HUES64 (cell line): ENCODE data around the gene DALRD3.
A peak's percentile ranks its signal among the peaks of the same experiment; 100 is the strongest.

Experiments
- H3K27ac ChIP-seq: 2 replicates; pipeline ENCODE4 v1.7.0; 2013; ENCODE audit warnings: low read depth, low read length, inconsistent platforms
- H3K27me3 ChIP-seq: 2 replicates; pipeline ENCODE4 v1.6.1; 2013; ENCODE audit warnings: mild to moderate bottlenecking, low read length; ENCODE audit not compliant: insufficient read depth
- H3K36me3 ChIP-seq: 2 replicates; pipeline ENCODE4 v1.6.1; 2013; ENCODE audit warnings: mild to moderate bottlenecking, low read length; ENCODE audit not compliant: insufficient read depth
- H3K4me1 ChIP-seq: 2 replicates; pipeline ENCODE4 v1.6.1; 2013; ENCODE audit warnings: mild to moderate bottlenecking, low read length, moderate library complexity; ENCODE audit not compliant: insufficient read depth
- H3K4me3 ChIP-seq: 2 replicates; pipeline ENCODE4 v1.5.1; 2013; ENCODE audit warnings: mild to moderate bottlenecking, low read length, moderate library complexity
- H3K9ac ChIP-seq: 2 replicates; pipeline ENCODE4 v1.6.1; 2013; ENCODE audit warnings: mild to moderate bottlenecking, low read depth, low read length
- H3K9me3 ChIP-seq: 2 replicates; pipeline ENCODE4 v1.6.1; 2013; ENCODE audit warnings: low read depth, low read length; ENCODE audit not compliant: insufficient read depth
- WGBS: fragments of 150-250, 120-280 bp; methylation state at CpG from one replicate; pipeline ENCODE4 v1.1.7; 2013; ENCODE audit warnings: missing lambda C conversion rate; 5-methylcytosine and 5-hydroxymethylcytosine counted together

DALRD3 gene

DNA sequence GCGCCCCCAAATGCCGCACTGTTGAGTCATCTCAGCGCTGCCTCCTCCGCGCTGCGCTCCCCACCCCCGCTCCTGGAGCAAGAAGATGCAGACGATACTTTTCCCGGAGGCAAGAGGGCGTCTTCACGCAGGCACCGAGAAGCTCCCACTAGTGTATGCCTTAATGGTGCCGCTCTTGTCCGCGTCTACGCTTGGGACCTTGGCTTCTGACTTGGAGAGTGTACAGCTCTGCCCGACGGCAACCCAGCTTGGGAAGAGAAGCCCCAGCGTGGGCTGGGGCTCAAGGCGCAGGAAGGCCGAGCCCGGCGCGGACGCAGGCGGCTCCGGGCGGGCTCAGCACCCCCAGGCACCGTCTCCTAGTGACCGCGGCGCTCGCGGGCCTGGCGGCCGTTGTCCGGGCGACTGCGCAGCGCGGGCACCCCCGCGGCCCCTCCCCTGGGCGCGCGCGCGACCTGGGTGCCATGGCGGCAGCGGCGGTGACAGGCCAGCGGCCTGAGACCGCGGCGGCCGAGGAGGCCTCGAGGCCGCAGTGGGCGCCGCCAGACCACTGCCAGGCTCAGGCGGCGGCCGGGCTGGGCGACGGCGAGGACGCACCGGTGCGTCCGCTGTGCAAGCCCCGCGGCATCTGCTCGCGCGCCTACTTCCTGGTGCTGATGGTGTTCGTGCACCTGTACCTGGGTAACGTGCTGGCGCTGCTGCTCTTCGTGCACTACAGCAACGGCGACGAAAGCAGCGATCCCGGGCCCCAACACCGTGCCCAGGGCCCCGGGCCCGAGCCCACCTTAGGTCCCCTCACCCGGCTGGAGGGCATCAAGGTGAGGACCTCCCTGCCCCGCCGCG is 28.4 kb downstream of the DALRD3 start, which contains the start of gene P4HTM:
Gene P4HTM (plus strand): TSS at position 446 of the 840 bp plus-strand sequence. CDS start 16 bp downstream, at position 462.
- Histone ChIP-seq H3K9me3 (no peaks in the 10 kb centered on the region), H3K9ac (peak within 1 kb of the TSS; percentile 90), H3K27ac (peak within 1 kb of the TSS; percentile 88), H3K4me3 (peak within 1 kb of the TSS; percentile 89), H3K36me3 (peaks cover 14% of the 10 kb centered on the region; the same call in 1 of the 2 replicates), H3K27me3 (no peaks in the 10 kb centered on the region), H3K4me1 (peaks cover 11% of the 10 kb centered on the region)
- under 1% methylated on average over 91 of the region's 91 CpGs for WGBS

DNA sequence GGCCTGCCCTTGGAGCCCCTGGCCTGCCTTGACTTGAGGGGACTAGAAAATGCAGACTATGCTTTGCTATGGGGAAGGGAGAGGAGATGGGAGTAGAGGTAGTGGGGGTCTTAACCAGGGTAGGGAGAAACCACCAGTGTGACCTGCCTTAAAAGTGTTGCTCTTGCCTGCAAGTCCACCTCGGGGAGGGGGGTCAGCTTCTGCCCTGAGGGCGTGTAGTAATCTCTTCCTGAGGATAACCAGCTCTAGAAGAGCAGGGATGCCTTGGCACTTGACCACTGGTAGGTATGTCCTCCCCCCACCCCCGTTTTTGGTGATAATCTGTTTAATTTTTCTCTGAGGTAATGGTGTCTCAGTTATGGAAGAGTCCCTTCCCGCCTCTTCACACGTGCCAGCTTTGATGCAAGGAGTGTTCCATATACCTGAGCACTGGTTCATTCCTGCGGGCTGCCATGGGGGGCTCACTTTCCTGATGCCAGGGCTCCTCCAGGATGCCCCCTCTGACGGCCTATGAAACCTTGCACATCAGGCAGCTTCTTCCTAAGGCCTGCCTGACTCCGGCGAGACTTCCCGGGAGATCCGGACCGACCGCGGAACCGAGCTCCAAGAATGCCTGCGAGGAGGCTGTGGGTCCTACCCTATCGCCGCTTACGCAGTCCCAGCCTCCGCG is 29.1 kb downstream of the DALRD3 start:
- 8% methylated on average over 21 of the region's 21 CpGs for WGBS
- peaks cover 21% of the 10 kb centered on the region for H3K36me3 ChIP-seq
- peak overlapping the region; percentile 88 for H3K27ac ChIP-seq
- no peaks in the 10 kb centered on the region for H3K9me3 ChIP-seq
- peak overlapping the region; percentile 89 for H3K4me3 ChIP-seq
- peaks cover 11% of the 10 kb centered on the region for H3K4me1 ChIP-seq
- no peaks in the 10 kb centered on the region for H3K27me3 ChIP-seq
- peak overlapping the region; percentile 90 for H3K9ac ChIP-seq

DNA sequence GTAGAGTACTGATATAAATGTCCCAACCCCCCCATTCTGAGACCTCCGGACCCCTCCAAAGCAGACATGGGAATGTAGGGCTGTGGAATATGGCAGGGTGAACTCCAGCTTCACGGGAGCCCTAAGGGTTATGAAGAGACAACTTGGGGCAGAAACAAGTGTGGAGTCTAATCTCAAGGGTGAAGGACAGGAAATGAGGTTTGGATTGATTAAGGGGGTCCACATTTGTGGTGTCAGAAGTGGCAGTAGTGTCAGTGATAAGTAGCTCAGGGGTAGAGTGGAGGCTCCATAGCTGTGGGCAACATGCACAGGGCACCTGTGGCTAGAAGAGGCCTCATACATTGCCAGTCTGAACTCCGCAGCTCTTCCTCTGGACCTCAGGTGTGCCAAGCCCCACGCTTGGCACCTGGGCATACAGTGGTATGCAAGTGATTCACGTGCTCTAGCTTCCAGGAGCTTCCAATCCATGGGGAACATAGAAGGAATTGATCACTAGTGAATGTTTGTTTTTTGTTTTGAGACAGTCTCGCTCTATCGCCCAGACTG is 32.5 kb downstream of the DALRD3 start:
- no peaks in the 10 kb centered on the region for H3K27me3 ChIP-seq
- no peak overlapping the region for H3K4me3 ChIP-seq
- H3K27ac ChIP-seq: no peak overlapping the region
- 94% methylated on average over 7 of the region's 7 CpGs for WGBS
- no peaks in the 10 kb centered on the region for H3K9me3 ChIP-seq
- H3K36me3 ChIP-seq: peaks cover 55% of the 10 kb centered on the region
- peaks cover 6% of the 10 kb centered on the region for H3K4me1 ChIP-seq
- no peak overlapping the region for H3K9ac ChIP-seq

DNA sequence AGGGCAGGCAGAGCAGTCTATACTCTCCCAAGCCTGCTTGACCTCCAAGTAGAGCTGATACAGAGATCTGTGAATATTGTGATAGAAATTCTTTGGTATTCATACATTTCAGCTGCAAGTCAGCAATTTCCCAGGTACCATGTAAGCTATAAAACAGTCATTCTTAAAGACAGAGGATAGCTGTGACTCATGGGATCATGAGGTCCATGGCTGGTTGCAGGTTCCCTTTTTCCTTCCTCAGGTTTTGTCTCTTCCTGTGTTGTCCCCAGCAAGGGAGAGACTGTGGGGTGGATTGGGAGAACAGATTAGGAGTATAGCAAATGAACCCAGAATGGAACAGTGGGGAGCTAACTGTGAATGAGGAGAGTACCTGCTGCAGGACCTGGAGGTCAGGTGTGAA is 33.7 kb downstream of the DALRD3 start:
- Histone ChIP-seq H3K4me1 (peaks cover 6% of the 10 kb centered on the region; the same call in 1 of the 2 replicates), H3K36me3 (peaks cover 66% of the 10 kb centered on the region), H3K27ac (no peak overlapping the region), H3K27me3 (no peaks in the 10 kb centered on the region), H3K9ac (no peak overlapping the region), H3K9me3 (no peaks in the 10 kb centered on the region), H3K4me3 (no peak overlapping the region)

DNA sequence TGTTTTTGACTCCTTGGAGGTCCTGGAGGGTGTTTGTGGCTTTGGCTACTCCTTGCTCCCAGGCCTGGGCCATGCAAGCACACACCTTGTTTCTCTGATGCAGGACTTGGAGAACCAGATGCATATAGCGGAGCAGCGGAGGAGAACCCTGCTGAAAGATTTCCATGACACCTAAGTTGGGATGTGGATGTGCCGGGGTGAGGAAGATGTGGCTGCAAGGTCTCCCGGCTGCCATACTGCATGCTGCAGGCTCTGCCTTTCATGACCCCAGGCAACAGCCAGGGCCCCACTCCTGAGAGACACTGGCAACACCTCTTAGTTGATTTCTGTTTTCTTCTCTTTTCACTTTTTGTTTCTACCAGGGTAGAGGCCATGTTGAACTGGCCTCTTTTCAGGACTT is 35.3 kb downstream of the DALRD3 start:
- H3K36me3 ChIP-seq: peaks cover 78% of the 10 kb centered on the region
- no peak overlapping the region for H3K9ac ChIP-seq
- WGBS: 93% methylated on average over 4 of the region's 4 CpGs
- H3K27me3 ChIP-seq: no peaks in the 10 kb centered on the region
- H3K9me3 ChIP-seq: no peaks in the 10 kb centered on the region
- no peaks in the 10 kb centered on the region for H3K4me1 ChIP-seq
- H3K4me3 ChIP-seq: no peak overlapping the region
- no peak overlapping the region for H3K27ac ChIP-seq

DNA sequence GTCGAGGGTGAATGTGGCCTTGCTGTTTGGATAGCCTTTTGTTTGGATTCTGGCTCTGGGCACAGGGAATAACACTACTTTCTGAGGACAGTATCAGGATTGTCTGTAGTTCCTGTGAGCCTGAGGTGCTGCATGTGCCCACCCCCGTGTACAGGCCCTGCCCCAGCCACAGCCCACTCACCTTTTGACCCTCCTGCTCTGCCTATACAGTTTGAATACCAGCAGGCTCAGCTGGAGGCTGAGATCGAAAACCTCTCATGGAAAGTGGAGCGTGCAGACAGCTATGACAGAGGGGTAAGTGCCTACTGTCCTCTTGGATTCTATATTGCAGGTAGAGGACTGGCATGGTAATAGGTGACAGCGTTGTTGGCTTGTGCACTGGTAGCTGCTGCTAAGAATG is 35.7 kb downstream of the DALRD3 start:
- 91% methylated on average over 5 of the region's 5 CpGs for WGBS
- Histone ChIP-seq H3K4me3 (no peak overlapping the region), H3K9me3 (no peaks in the 10 kb centered on the region), H3K27ac (no peak overlapping the region), H3K9ac (no peak overlapping the region), H3K4me1 (no peaks in the 10 kb centered on the region), H3K27me3 (no peaks in the 10 kb centered on the region), H3K36me3 (peaks cover 82% of the 10 kb centered on the region)

DNA sequence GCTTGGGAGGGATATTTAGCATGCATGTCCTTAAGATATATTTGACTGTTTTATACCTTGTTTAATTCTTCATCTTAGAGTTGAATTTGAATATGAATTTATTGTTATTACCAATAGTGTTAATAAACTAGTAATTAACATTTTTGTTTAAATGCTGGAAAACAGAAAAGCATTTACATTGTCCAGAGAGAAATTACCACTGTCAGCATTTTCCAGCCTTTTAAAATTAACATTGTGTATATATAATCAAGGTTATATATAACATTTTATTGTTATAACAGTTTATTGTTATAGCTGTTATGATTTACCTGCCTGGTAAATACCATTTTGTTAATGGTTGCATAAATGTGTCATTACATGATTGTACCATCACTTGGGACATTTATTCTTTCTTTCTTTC is 36.4 kb downstream of the DALRD3 start:
- Histone ChIP-seq H3K36me3 (peaks cover 88% of the 10 kb centered on the region), H3K9ac (no peak overlapping the region), H3K4me1 (no peaks in the 10 kb centered on the region), H3K27ac (no peak overlapping the region), H3K9me3 (no peaks in the 10 kb centered on the region), H3K4me3 (no peak overlapping the region), H3K27me3 (no peaks in the 10 kb centered on the region)

DNA sequence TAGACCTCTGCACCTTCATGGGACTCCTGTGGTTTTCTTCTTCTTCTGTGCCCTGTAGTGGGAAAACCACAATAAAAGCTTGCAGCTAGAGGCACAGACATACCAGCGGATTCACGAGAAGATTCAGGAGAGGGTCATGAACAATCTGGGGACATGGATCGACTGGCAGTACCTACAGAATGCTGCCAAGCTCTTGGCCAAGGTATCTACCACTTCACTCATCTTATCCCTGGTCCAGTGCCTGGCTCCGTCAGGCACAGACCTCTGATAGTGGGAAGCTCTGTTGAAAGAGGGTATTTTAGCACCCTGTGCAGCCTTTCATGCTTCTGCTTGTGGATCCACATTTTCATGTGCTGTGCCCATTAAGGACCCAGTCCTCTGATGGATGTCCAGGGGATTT is 38.1 kb downstream of the DALRD3 start:
- no peaks in the 10 kb centered on the region for H3K27me3 ChIP-seq
- WGBS: 98% methylated on average over 4 of the region's 4 CpGs
- H3K9me3 ChIP-seq: no peaks in the 10 kb centered on the region
- no peak overlapping the region for H3K4me3 ChIP-seq
- H3K9ac ChIP-seq: no peak overlapping the region
- no peak overlapping the region for H3K27ac ChIP-seq
- H3K36me3 ChIP-seq: peaks cover 93% of the 10 kb centered on the region
- no peaks in the 10 kb centered on the region for H3K4me1 ChIP-seq

DNA sequence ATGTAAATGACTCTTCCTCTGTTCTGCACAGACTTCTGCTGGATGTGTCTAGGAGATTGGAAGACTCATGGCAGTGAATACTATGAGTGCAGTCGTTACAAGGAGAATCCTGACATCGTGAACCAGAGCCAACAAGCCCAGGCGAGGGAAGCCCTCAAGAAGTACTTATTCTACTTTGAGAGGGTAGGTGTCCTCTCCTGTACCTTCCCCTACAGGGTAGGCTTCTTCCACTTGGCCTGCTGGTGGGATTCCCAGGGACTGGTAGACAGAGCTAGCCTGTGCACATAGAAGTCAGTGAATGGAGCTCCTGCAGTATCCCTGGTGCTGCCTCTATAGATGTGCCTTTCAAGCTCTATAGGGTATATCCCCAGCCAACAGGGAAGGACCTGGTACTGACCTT is 38.9 kb downstream of the DALRD3 start:
- Histone ChIP-seq H3K4me1 (no peaks in the 10 kb centered on the region), H3K9ac (no peak overlapping the region), H3K27ac (no peak overlapping the region), H3K4me3 (no peak overlapping the region), H3K9me3 (no peaks in the 10 kb centered on the region), H3K27me3 (no peaks in the 10 kb centered on the region), H3K36me3 (peaks cover 93% of the 10 kb centered on the region)
- 87% methylated on average over 3 of the region's 3 CpGs for WGBS

DNA sequence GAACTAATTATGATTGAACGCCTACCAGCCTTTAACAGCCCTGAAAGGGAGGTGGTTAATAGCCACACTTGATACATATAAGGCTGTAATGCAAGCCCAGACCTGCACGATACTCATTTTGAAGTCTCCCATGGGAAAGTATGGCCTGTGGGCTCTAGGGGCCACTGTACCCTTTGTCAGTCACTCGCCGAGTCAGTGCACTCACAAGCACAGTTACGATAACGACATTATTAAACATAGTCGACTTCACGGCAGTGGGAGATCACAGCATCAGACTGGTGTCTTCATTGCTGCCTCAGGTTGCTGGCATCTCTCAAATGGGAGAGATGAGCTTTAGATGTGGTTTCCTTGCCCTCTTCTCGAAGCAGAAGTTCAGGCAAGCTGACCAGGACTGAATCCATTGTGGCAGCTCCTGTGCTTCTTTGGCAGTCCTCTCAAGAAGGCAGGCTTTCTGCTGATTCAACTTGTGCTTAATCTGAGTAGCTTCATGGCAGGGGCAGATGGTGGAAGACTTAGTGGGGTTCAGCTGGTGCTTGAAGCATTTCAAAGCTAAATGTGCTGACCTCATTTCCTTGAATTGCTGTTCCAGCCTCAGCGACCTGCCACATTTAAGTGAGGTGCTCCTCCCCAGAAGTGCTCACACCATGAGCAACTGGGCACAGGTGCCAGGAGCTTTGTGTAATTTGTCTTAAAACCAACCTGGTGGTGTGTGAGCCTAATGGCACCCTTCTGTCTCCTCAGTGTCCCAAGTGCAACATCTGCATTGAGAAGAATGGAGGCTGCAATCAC is 44.1 kb downstream of the DALRD3 start:
- Histone ChIP-seq H3K4me3 (no peak overlapping the region), H3K27me3 (no peaks in the 10 kb centered on the region), H3K4me1 (no peaks in the 10 kb centered on the region), H3K9ac (no peak overlapping the region), H3K9me3 (no peaks in the 10 kb centered on the region), H3K36me3 (peaks cover 92% of the 10 kb centered on the region), H3K27ac (no peak overlapping the region)
- 95% methylated on average over 10 of the region's 10 CpGs for WGBS

DNA sequence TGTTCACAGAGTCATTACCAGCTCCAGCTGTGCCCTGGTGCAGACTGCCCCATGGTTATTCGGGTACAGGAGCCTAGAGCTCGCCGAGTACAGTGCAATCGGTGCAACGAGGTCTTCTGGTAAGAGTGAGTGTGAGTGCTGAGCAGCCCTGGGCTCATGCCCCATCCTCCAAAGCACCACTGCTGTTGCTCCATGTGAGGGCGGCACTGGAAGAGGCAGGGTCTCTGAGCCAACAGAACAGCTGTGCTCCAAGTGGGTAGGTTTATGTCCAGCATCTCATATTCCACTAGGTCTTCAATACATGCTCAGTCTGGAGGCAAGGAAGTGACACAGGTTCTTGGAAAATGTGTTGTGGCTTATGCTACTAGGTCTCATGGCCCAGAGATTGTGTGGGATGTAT is 47.8 kb downstream of the DALRD3 start:
- H3K4me1 ChIP-seq: no peaks in the 10 kb centered on the region
- peaks cover 94% of the 10 kb centered on the region for H3K36me3 ChIP-seq
- WGBS: 90% methylated on average over 6 of the region's 6 CpGs
- no peak overlapping the region for H3K9ac ChIP-seq
- no peak overlapping the region for H3K27ac ChIP-seq
- no peaks in the 10 kb centered on the region for H3K9me3 ChIP-seq
- no peaks in the 10 kb centered on the region for H3K27me3 ChIP-seq
- no peak overlapping the region for H3K4me3 ChIP-seq
